ENCODE data around the gene KLHL10. TPM values are rescaled to one million over a fixed set of nuclear protein-coding genes. Genes with fewer than 3 reads are reported as not detected.

Gene KLHL10
- total and polyA plus RNA-seq, 2 of the 13 experiments (the other 11 are each of a cell fraction or from before 2014, with no cell fraction given) = 0.04 to 0.08 TPM

DNA sequence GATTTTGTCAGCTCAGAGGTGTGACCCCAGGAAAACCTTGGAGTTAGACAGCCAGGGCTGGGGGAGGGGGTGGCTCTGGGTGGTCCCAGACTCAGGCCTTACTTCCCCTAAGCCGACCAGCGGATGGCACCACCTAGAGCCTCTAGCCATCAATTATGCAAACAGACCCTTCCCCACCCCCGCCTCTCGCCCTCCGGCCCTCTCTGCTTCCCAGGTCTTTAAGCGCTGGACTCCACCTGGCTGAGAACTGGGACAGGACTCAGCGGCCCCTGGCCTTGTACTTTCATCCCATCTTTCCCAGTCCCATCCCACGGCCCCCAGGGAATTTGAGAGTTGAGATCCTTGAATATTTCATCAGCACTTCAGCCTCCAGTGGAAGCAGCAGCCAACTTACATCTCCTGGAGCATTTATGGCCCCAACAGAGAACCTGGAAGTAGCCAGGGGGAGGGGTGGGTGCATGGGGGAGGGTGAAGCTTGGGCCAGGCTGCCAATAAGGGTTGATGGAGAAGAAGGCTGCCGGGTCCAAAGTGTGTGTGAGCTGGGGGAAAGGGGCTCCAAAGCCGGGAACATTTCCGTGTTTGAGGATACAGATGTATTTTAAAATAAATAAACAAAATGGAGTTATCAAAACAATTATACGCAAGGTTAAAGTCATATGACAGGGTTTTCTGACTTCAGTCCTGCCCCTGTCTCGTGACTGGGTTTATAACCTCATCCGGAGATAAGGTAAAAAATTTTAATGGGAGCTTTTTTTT is 43.7 kb upstream of the KLHL10 start (continued):
- TF ChIP-seq ZNF878 (CRISPR knock-in tag; IDR thresholded peaks at IDR 0.05) (no peak), GLI4 (CRISPR knock-in tag; IDR thresholded peaks at IDR 0.05; ENCODE audit: borderline replicate concordance) (no peak), RAD51 (IDR thresholded peaks at IDR 0.05; ENCODE audit: borderline replicate concordance) (no peak), SOX6 (IDR thresholded peaks at IDR 0.05) (no peak), SOX6 (CRISPR knock-in tag; IDR thresholded peaks at IDR 0.05) (peak; percentile 46; the same call in 1 of the 2 replicates), GABPA (IDR thresholded peaks at IDR 0.05; ENCODE audit: low read depth, low read length) (no peak), GABPA (CRISPR knock-in tag; IDR thresholded peaks at IDR 0.05; ENCODE audit: low read depth) (no peak), ZNF20 (CRISPR knock-in tag; IDR thresholded peaks at IDR 0.05) (no peak), FOXC1 (CRISPR knock-in tag; IDR thresholded peaks at IDR 0.05; ENCODE audit: borderline replicate concordance) (no peak), RARG (CRISPR knock-in tag; IDR thresholded peaks at IDR 0.05; ENCODE audit: low read depth) (no peak), NFAT5 (CRISPR knock-in tag; IDR thresholded peaks at IDR 0.05) (no peak), ZNF570 (CRISPR knock-in tag; IDR thresholded peaks at IDR 0.05; ENCODE audit: borderline replicate concordance) (no peak), ZNF780A (CRISPR knock-in tag; IDR thresholded peaks at IDR 0.05) (no peak), ZNF670 (CRISPR knock-in tag; IDR thresholded peaks at IDR 0.05; ENCODE audit: borderline replicate concordance) (0 out of 2 replicates have a peak, but pooled peaks have one; percentile 19), HMG20A (CRISPR knock-in tag; IDR thresholded peaks at IDR 0.05; ENCODE audit: borderline replicate concordance) (0 out of 2 replicates have a peak, but pooled peaks have one; percentile 13), ZNF354B (CRISPR knock-in tag; IDR thresholded peaks at IDR 0.05) (no peak), ARHGAP35 (CRISPR knock-in tag; IDR thresholded peaks at IDR 0.05; ENCODE audit: borderline replicate concordance) (no peak), POLR2AphosphoS2 (IDR thresholded peaks at IDR 0.05; ENCODE audit: low read depth, low read length) (no peak), NR2C2 (CRISPR knock-in tag; IDR thresholded peaks at IDR 0.05; ENCODE audit: borderline replicate concordance) (no peak)
- TF ChIP-seq, protein P1, sequence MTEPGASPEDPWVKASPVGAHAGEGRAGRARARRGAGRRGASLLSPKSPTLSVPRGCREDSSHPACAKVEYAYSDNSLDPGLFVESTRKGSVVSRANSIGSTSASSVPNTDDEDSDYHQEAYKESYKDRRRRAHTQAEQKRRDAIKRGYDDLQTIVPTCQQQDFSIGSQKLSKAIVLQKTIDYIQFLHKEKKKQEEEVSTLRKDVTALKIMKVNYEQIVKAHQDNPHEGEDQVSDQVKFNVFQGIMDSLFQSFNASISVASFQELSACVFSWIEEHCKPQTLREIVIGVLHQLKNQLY (CRISPR knock-in tag; IDR thresholded peaks at IDR 0.05) = no peak
- TF ChIP-seq, protein P2, sequence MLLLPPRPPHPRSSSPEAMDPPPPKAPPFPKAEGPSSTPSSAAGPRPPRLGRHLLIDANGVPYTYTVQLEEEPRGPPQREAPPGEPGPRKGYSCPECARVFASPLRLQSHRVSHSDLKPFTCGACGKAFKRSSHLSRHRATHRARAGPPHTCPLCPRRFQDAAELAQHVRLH (CRISPR knock-in tag; IDR thresholded peaks at IDR 0.05; ENCODE audit: borderline replicate concordance, low read depth) = 0 out of 2 replicates have a peak, but pooled peaks have one; percentile 33
